GM20431 (cell line): ENCODE data around the gene PRELP.
"Not testable (repeated sequence)": the region's sequence is repeated elsewhere in the genome, so short reads cannot be mapped to it uniquely, and the experiment has no call there.

Experiments used
- in situ Hi-C: fragments of 300-500 bp; cut with MseI, MboI; formaldehyde crosslinking; loops from one replicate; pipeline ENCODE4 v1.15.0; 2020; ENCODE audit warnings: low sequenced_read_pairs; ENCODE audit not compliant: unreplicated experiment

PRELP gene

GRCh38 chr1:203475012-203475981 is at the start of gene PRELP:
Gene PRELP, plus strand, starts transcription at chr1:203475806. Its CDS starts 7,379 bp downstream, at chr1:203483185.
- in situ Hi-C loops: no loop called here

GRCh38 chr1:203426366-203426765 is 49.2 kb upstream of the PRELP start:
- in situ Hi-C loops: no loop called here

GRCh38 chr1:203426870-203427269 is 48.7 kb upstream of the PRELP start:
- in situ Hi-C loops: no loop called here

GRCh38 chr1:203427451-203427850 is 48.2 kb upstream of the PRELP start:
- in situ Hi-C loops: no loop called here

- in situ Hi-C loops: no loop called here
These were observed 46.5 kb upstream of the PRELP start for GRCh38 chr1:203428981-203429599.

GRCh38 chr1:203435615-203436014 is 40.0 kb upstream of the PRELP start:
- in situ Hi-C loops: no loop called here

GRCh38 chr1:203437696-203438315 is 37.8 kb upstream of the PRELP start:
- in situ Hi-C loops: no loop called here

DNA sequence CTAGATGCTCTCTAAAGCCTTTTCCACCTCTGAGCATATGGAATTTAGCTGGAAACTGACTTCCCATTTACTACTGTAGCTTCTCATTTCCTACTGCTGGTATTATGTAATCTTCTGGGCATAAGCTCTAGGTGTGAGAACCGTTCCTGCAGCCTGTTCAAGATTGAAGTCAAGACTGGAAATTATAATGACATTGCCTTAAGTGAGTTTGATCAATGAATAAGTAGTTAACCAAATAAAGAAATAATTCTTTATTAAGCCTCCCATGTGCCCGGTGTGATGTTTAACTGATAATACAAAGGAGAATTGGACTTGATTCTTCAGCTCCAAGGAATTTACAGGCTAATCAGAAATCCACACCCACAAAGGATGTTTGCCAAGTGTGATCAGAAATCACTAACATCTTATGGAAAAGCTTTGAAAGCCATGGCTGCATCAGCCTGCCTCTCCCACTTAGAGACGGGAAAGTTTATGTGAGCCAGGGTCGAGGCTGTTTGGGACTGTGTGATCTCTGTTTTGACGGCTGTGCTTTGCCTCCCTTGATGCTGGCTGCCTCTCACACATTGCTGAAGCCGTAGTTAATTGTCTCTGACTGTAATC is 36.4 kb upstream of the PRELP start:
- in situ Hi-C loops: no loop called here

DNA sequence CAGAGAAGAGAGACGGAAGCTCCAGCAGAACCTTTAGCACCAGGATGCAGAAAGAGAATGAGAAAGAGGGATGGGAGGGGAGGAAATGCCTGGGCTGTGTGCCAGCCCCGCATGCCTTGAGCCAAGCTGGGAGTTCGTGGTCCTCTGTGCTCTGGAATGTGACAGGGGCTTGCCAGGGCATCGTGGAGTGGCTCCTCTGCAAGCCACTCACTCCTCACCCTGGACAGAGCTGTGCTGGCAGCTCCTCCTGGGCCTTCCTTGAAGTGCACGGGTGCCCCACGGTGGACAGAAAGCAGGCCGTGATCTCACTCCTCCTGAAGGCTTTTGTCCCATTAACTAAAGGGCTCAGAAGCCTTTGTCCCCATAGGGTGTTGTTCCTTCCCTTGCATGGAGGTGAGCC is 34.8 kb upstream of the PRELP start:
- in situ Hi-C loops: no loop called here

- in situ Hi-C loops: no loop called here
These were observed 33.8 kb upstream of the PRELP start for GRCh38 chr1:203441766-203442165.

DNA sequence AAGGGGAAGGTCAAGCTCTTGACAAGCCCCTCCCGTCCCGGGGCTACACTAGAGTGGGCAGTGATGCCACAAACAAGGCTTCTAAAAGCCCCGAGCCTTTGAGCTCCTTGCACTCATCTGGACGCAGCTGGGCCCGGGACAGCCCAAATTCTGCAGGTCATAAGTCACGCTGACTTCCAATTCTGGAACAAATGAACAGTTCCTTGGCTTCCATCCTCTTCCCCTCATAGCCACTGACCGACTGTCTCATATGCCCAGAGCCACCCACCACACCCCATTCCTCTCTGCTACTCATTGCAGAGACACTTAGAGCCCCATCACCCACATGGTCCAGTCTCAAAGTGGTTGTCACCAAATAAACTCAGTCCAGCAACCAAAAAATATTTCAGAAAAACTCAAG is 32.8 kb upstream of the PRELP start:
- in situ Hi-C loops: no loop called here

DNA sequence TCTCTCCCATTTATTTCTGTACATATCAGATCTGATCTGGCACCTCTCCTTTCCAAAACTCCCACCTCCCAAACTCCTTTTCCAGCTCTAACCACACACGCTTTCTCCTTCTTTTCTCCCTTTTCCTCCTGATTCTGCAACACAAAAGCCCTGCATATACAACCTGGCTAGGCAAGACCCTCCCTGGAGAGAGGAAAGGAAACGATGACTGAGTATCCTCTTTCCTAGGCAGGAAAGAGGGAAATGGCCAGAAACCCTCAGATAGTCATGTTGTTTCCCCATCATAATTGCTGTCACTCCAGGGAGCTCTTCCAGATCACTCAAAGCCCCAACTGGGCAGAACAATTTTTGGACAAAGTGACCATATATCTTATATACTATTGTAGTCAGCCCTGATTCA is 32.3 kb upstream of the PRELP start:
- in situ Hi-C loops: no loop called here

DNA sequence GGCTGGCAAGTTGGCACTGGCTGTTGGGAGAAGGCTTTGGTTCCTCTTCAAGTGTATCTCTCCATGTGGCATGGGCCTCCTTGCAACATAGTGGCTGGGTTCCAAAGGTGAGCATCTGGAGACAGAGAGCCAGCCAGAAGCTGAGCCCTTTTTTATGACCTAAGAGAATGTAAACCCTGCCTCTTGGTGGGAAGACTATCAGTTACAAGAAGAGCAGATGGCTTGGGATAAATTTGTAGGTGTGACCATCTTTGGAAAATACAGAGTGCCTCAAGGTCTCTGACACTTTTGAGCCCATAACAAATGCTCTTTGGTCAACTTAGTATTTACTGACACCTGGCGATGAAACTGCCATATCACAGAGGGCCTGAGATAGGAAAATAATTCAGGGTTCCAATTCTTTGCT is 31.4 kb upstream of the PRELP start:
- in situ Hi-C loops: no loop called here

- in situ Hi-C loops: no loop called here
These were observed 28.5 kb upstream of the PRELP start for GRCh38 chr1:203447151-203447550.

DNA sequence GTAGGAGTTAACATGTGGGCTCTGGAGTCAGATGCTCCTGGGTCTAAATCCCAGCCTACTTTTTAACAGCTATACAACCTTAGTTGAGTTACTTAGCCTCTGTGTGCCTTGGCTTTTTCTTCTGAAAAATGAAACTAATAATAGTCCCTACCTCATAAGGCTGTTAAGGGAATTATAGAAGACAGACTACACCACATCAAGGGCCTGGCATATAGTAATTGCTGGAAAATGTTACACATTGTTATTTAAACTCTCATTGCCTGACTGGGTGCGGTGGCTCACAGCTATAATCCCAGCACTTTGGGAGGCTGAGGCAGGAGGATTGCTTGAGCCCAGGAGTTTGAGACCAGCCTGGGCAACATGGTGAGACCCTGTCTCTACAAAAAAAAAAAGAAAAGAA is 28.0 kb upstream of the PRELP start:
- in situ Hi-C loops: not testable (repeated sequence)

DNA sequence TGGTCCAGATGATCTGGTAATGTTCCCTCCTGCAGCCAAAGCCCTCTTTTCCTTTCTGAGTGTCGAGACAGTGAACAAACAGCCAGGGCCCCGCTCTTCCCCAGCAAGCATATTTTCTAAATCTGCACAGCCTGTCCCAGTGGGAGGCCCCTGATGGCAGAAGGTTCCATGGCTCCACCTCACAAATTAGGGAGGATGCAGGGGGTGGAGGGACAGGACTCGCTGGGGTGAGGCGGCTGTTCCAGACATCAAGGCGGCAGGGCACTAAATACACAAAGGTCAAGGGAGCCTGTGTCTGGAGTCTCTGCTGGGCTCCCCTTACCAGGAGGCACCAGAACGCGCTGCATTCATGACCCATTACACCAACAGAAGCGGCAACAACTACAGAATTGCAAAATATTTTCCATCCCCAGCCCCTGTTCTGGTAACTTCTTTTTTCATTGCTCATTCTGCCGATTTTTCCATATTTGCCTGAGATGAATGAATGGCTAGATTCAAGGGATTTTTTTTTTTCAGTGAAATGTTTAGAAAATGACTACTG is 27.0 kb upstream of the PRELP start:
- in situ Hi-C loops: no loop called here

DNA sequence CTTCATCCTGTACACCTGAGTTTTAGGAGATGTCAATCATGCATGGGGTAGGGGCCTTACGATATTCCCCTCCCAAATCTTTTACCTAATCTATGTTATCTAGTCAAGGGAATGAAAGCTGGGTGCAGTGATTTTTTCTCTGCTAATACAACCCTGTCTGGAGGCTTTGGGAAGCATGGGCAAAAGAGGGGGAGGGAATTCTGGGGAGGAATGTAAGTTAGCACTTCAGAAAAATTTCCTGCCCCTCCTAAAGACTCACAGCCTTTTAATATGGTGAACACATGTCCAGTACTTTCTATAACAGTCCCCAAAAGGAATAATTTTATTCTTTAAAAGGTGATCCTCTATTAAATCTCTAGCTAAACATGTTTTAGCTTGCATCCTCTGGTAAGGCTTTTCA is 25.6 kb upstream of the PRELP start:
- in situ Hi-C loops: no loop called here

DNA sequence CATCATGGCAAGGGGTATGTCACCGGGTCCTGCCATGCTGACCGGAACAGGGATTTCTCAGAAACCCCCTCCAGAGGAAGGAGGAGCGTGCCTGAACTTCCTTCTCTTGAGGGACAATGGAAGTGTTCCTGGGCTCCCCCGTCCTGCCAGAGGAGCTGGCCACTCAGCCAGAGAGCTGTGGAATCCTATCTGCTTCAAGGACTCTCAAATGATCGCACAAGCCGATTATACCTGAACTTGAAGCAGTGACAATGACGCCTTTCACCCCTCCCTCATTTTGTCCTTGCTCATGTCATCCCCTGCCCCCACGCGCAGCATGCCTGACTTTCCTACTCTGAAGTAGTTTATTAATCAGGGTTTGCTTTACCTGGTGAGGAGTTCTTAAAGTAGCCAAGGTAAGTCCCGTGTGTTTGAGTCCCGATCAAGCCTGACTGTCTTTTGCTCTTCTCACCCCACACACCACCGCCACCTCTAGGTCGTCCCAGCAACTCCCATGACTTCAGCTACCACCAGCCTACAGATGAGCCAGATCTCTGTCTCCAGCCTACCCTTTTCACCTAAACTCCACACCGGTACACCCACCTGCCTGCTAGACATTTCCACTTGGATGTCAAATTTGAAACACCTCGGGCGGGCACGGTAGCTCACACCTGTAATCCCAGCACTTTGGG is 25.0 kb upstream of the PRELP start:
- in situ Hi-C loops: no loop called here

DNA sequence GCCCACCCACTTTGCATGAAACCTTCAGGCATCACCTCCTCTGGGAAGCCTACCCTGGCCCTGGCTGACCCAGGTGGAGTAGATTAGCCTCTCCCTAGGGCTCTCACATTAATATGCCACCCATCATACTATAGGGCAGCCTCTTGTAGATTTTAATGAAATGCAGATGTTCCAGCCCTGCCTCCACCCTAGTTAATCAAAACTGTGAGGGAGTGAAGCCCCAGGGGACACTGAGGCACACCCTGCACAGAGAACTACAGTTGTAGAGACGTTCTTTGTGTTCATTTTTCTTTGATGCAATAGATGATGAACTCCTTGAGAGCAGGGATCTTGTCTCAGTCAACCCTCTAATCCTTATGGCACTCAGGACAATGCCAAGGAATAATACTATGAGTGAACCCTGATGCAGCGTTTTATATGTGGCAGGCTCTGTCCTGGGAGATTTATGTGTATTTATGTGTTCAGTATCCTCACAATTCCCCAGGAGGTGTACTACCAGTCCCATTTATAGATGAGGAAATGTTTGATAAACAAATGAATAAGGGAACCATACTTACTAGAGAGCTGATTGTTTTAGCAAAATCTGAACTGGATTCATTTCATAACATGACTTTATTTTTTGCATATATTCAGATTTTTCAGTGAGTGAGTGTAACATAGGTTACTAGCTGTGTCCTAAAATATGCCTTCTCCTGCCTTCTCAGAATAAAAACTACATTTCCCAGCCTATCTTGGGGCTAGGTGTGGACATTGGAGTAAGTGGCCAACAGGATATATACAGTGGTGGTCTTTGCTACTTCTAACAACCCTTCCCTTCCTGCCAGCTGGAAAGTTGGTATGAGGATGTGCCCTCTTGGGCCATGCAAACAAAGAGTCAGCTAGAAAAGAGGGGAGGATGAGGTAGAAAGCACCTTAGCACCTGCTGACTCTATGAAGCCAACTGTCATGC is 23.5 kb upstream of the PRELP start:
- in situ Hi-C loops: no loop called here
